MM.1S (cell line): Measurements from ENCODE around the gene HPSE.
A peak's percentile ranks its signal among the peaks of the same experiment; 100 is the strongest.
"Not testable (repeated sequence)": the region's sequence is repeated elsewhere in the genome, so short reads cannot be mapped to it uniquely, and the experiment has no call there.

Experiments used
- DNase-seq: peaks from one replicate; pipeline ENCODE4 v3.0.0-alpha.2; 2015
- H2AFZ ChIP-seq: fragments of 300-600 bp; sonication (generic); 2 replicates; pipeline ENCODE4 v1.6.0; 2016; ENCODE audit warnings: antibody characterized with exemption, low read length
- H3F3A ChIP-seq: fragments of 300-600 bp; sonication (generic); 2 replicates; pipeline ENCODE4 v1.6.1; 2016; ENCODE audit warnings: mild to moderate bottlenecking, antibody characterized with exemption, low read length, moderate library complexity, mixed read lengths; ENCODE audit not compliant: insufficient read depth
- H3K27ac ChIP-seq: fragments of 300-600 bp; sonication (generic); 2 replicates; pipeline ENCODE4 v1.5.1; 2016; ENCODE audit warnings: mild to moderate bottlenecking, low read length
- H3K27me3 ChIP-seq: fragments of 300-600 bp; sonication (generic); replicated peaks from 2 replicates; pipeline ENCODE4 v1.6.0; 2016; ENCODE audit warnings: low read length; ENCODE audit not compliant: insufficient read depth
- H3K36me3 ChIP-seq: fragments of 300-600 bp; sonication (generic); replicated peaks from 2 replicates; pipeline ENCODE4 v1.6.1; 2016; ENCODE audit warnings: mild to moderate bottlenecking, low read length, mixed read lengths; ENCODE audit not compliant: insufficient read depth
- H3K4me1 ChIP-seq: fragments of 300-600 bp; sonication (generic); 2 replicates; pipeline ENCODE4 v1.6.1; 2016; ENCODE audit warnings: low read length, mixed read lengths
- H3K4me2 ChIP-seq: fragments of 300-600 bp; sonication (generic); 2 replicates; pipeline ENCODE4 v1.6.0; 2016; ENCODE audit warnings: low read depth, low read length
- H3K4me3 ChIP-seq: fragments of 300-600 bp; sonication (generic); 2 replicates; pipeline ENCODE4 v1.5.1; 2016; ENCODE audit warnings: low read length, mixed read lengths
- H3K79me2 ChIP-seq: fragments of 300-600 bp; sonication (generic); 2 replicates; pipeline ENCODE4 v1.6.1; 2016; ENCODE audit warnings: mixed run types, low read length, mixed read lengths
- H3K9ac ChIP-seq: fragments of 300-600 bp; sonication (generic); 2 replicates; pipeline ENCODE4 v1.6.1; 2016; ENCODE audit warnings: low read length, mixed read lengths
- H3K9me2 ChIP-seq: fragments of 300-600 bp; sonication (generic); replicated peaks from 2 replicates; pipeline ENCODE4 v1.6.1; 2016; ENCODE audit warnings: mild to moderate bottlenecking, low read length, mixed read lengths; ENCODE audit not compliant: insufficient read depth
- H3K9me3 ChIP-seq: fragments of 300-600 bp; sonication (generic); replicated peaks from 2 replicates; pipeline ENCODE4 v1.6.1; 2016; ENCODE audit warnings: mild to moderate bottlenecking, low read length, mixed read lengths; ENCODE audit not compliant: insufficient read depth
- H4K20me1 ChIP-seq: fragments of 300-600 bp; sonication (generic); 2 replicates; pipeline ENCODE4 v1.6.1; 2016; ENCODE audit warnings: mild to moderate bottlenecking, low read length, moderate library complexity, mixed read lengths; ENCODE audit not compliant: insufficient read depth
- CTCF ChIP-seq: fragments of 300-600 bp; sonication (generic); IDR thresholded peaks from 2 replicates; pipeline ENCODE4 v1.5.1; 2016; ENCODE audit warnings: antibody characterized with exemption, low read length, mixed read lengths
- EZH2 ChIP-seq: fragments of 300-600 bp; sonication (generic); optimal IDR thresholded peaks from 2 replicates; pipeline ENCODE3; 2017; ENCODE audit warnings: low read depth, mild to moderate bottlenecking, antibody characterized with exemption, low read length, mixed read lengths
- EZH2phosphoT487 ChIP-seq: fragments of 300-600 bp; sonication (generic); IDR thresholded peaks from 2 replicates; pipeline ENCODE4 v1.6.1; 2018; ENCODE audit warnings: antibody characterized with exemption, low read length

HPSE gene

DNA sequence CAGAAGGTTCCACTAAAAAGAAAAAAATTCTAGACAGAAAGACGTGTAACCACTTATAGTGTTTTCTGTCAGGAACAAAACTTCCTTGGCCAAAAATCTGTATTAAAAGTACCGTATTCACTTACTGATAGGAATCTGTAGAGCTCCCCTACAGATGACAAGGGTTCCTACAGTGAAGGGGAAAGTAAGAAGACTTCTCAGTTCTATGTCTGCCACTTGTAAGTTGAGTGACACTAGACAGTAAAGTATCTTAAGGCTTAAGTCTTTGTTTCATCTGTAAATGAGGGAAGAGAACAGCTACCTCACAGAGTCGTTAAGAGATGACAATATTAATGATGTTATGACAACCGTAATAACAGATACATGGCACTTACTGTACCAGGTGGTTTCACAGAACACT is 53.3 kb downstream of the HPSE start:
- Histone ChIP-seq H3K4me3 (no peak overlapping the region), H3K9me3 (no peaks in the 10 kb centered on the region), H3K9ac (no peak overlapping the region), H3K4me1 (peaks cover 27% of the 10 kb centered on the region), H3K27ac (no peak overlapping the region), H3K36me3 (no peaks in the 10 kb centered on the region), H3K27me3 (no peaks in the 10 kb centered on the region), H2AFZ (no peak overlapping the region), H4K20me1 (no peaks in the 10 kb centered on the region), H3F3A (peaks cover 19% of the 10 kb centered on the region), H3K4me2 (peak overlapping the region; percentile 4; the same call in 1 of the 2 replicates), H3K9me2 (no peaks in the 10 kb centered on the region), H3K79me2 (peaks cover 39% of the 10 kb centered on the region)
- no peak for TF ChIP-seq EZH2phosphoT487
- TF ChIP-seq CTCF: peak; percentile 7; the same call in 1 of the 2 replicates
- no peak for DNase-seq

DNA sequence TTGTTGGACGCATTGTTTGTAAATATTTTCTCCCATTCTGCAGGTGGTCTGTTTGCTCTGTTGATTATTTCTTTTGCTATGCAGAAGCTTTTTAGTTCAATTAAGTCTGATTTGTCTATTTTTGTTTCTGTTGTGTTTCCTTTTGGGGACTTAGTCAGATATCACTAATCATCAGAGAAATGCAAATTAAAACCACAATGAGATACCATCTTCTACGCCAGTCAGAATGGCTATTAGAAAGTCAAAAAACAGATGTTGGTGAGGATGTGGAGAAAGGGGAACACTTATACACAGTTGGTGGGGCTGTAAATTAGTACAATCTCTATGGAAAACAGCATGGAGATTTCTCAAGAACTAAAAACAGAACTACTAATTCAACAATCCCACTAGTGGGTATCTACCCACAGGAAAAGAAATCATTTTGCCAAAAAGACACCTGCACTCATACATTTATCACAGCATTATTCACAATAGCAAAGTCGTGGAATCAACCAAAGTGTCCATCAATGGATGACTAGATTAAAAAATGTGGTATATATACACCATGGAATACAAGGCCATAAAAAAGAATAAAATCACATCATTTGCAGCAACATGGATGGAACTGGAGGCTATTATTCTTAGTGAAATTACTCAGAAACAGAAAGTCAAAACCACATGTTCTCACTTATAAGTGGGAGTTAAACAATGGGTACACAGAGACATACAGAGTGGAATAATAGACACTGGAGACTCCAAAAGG is 58.2 kb downstream of the HPSE start:
- no peak overlapping the region for H3K9ac ChIP-seq
- TF ChIP-seq CTCF: no peak
- TF ChIP-seq EZH2: no peak
- no peak for TF ChIP-seq EZH2phosphoT487
- no peak overlapping the region for H3K4me3 ChIP-seq
- peaks cover 7% of the 10 kb centered on the region; the same call in 1 of the 2 replicates for H3F3A ChIP-seq
- H3K79me2 ChIP-seq: peaks cover 20% of the 10 kb centered on the region
- no peak overlapping the region for H2AFZ ChIP-seq
- peaks cover 16% of the 10 kb centered on the region for H3K4me1 ChIP-seq
- H3K4me2 ChIP-seq: peak overlapping the region; percentile 58
- no peaks in the 10 kb centered on the region for H3K9me3 ChIP-seq
- 0 out of 2 replicates have a peak, but pooled peaks cover 3% of the 10 kb centered on the region for H3K36me3 ChIP-seq
- no peaks in the 10 kb centered on the region for H3K9me2 ChIP-seq
- DNase-seq: peak; percentile 63
- no peak overlapping the region; the same call in 1 of the 2 replicates for H3K27ac ChIP-seq
- H3K27me3 ChIP-seq: no peaks in the 10 kb centered on the region
- no peaks in the 10 kb centered on the region for H4K20me1 ChIP-seq

DNA sequence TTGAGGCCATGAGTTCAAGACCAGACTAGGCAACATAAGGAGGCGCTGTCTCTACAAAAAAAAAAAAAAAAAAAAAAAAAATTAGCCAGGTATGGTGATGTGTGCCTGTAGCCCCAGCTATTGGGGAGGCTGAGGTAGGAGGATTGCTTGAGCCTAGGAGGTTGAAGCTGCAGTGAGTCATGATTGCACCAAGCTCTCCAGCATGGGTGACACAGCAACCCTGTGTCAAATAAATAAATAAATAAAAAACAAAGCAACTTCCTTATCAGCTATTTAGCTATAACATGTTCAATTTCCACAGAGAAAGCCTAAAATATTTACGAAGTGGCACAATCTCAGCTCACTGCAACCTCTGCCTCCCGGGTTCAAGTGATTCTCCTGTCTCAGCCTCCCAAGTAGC is 60.7 kb downstream of the HPSE start:
- peaks cover 16% of the 10 kb centered on the region for H3K4me1 ChIP-seq
- not testable (repeated sequence) for DNase-seq, H3K27me3 ChIP-seq, H3K9me3 ChIP-seq, H3K9ac ChIP-seq, H3K4me2 ChIP-seq, H3K9me2 ChIP-seq, H2AFZ ChIP-seq, H4K20me1 ChIP-seq, H3F3A ChIP-seq, H3K4me3 ChIP-seq, H3K79me2 ChIP-seq, H3K27ac ChIP-seq, H3K36me3 ChIP-seq

DNA sequence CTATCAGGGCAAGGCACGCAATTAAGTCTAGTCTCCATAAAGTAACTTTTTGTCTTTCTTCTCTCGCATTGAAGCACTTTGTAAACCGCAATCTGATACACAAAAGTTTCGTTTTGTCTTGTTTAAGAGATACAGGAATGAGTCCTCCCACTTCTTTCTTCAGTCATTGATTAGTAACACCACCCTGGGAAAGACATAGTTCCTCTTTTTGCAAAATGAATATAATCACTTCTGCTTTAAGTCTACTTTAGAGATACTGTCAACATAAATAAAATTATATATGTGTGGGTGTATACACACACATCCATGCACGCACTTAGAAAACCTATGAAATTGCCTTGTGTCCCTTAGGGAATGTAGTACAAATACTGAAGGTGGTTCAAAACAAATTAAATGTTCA is 61.7 kb downstream of the HPSE start:
- Histone ChIP-seq H3K27me3 (no peaks in the 10 kb centered on the region), H3K27ac (no peak overlapping the region), H4K20me1 (no peaks in the 10 kb centered on the region), H3K9me2 (no peaks in the 10 kb centered on the region), H3F3A (peaks cover 7% of the 10 kb centered on the region; the same call in 1 of the 2 replicates), H3K9me3 (no peaks in the 10 kb centered on the region), H3K9ac (no peak overlapping the region), H3K4me3 (no peak overlapping the region), H3K36me3 (0 out of 2 replicates have a peak, but pooled peaks cover 6% of the 10 kb centered on the region), H3K4me2 (no peak overlapping the region), H2AFZ (no peak overlapping the region), H3K79me2 (0 out of 2 replicates have a peak, but pooled peaks cover 3% of the 10 kb centered on the region), H3K4me1 (peaks cover 16% of the 10 kb centered on the region)
- no peak for TF ChIP-seq EZH2phosphoT487
- TF ChIP-seq CTCF: no peak
- no peak for TF ChIP-seq EZH2
- DNase-seq: no peak
